Stimulated activated CD4-positive, alpha-beta T cell treated with anti-CD3 and anti-CD28 coated beads, Interleukin-15, amount 100 ng/mL, for 24 hours (primary cell): ENCODE measurements around the gene SGSH.

Experiments used
- DNase-seq: peaks from one replicate; pipeline ENCODE4 v3.0.0-alpha.2; 2020

The SGSH gene

GRCh38 chr17:80182118-80182844, 37.9 kb downstream of the SGSH start:
- DNase-seq, result no peak

GRCh38 chr17:80181431-80181830, 38.7 kb downstream of the SGSH start:
- no peak for DNase-seq

GRCh38 chr17:80180192-80180591, 39.9 kb downstream of the SGSH start:
- DNase-seq, result no peak

GRCh38 chr17:80177986-80178595, 42.0 kb downstream of the SGSH start:
- DNase-seq, result no peak

GRCh38 chr17:80176757-80177156, 43.4 kb downstream of the SGSH start:
- no peak for DNase-seq

GRCh38 chr17:80173916-80174315, 46.2 kb downstream of the SGSH start:
- no peak for DNase-seq

- DNase-seq, result no peak
Observed at GRCh38 chr17:80173126-80173525, 47.0 kb downstream of the SGSH start.

- no peak for DNase-seq
Observed at GRCh38 chr17:80171681-80172080, 48.5 kb downstream of the SGSH start.

GRCh38 chr17:80169784-80170500, 50.2 kb downstream of the SGSH start, which contains the start of gene CARD14:
Gene CARD14, plus strand, starts transcription at chr17:80170030. Its CDS starts 11,409 bp downstream, at chr17:80181439.
- DNase-seq, result no peak

GRCh38 chr17:80169107-80169506, 51.0 kb downstream of the SGSH start:
- DNase-seq, result no peak

- DNase-seq, result no peak
Observed at GRCh38 chr17:80168371-80168770, 51.8 kb downstream of the SGSH start.

- no peak for DNase-seq
Observed at GRCh38 chr17:80166446-80166845, 53.7 kb downstream of the SGSH start.

GRCh38 chr17:80164185-80164584, 55.9 kb downstream of the SGSH start:
- no peak for DNase-seq

GRCh38 chr17:80163336-80163735, 56.8 kb downstream of the SGSH start:
- no peak for DNase-seq

GRCh38 chr17:80160536-80160935, 59.6 kb downstream of the SGSH start:
- no peak for DNase-seq
